GM21786 (cell line): Measurements from ENCODE around the gene GPC6.

Source experiments
- ATAC-seq: cut with Tn5 transposase; IDR thresholded peaks from one replicate; pipeline ENCODE4 v1.9.1; 2021; ENCODE audit not compliant: unreplicated experiment

GPC6 gene

DNA sequence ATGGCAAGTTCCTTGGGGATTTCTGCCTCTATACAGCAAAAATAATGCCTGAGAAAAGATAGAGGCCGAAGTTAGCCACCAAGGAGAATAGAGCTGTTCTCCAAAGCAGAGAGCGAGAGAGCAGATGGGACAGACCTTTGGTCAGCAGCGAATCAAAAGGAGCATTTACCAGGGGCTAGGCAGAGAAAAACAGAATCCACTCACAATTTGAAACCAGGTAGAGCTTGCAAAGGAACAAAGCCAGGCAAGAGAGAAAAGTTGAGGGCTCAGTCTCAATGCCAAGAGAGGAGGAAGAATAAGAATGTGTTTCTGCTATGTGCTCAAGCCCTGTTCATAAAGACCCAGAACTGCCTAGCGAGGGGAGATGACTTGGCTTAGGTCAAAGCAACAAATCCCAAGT is 1140.1 kb downstream of the GPC6 start:
- ATAC-seq: no peak

DNA sequence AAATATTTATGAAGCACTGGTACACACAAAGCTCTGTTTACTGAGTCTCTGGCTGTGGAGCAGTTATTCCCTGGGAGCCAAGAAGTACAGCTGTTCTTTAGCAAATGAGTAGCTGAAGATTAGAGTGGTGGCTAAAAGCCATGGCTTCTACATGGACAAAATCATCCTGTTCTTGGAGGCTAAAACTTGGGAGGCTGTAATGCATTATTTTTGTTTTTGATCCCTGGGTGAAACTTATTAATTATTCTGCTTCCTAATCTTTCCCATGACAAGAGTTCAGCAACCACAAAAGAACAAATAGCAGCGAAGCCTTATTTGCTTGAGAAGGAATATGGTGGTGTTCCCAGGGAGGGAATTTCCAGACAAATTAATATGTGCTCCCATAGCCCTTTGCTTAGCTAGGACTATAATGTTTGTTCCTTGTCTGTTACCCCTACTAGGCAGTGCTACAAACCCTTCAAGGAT is 1143.4 kb downstream of the GPC6 start:
- ATAC-seq: no peak

DNA sequence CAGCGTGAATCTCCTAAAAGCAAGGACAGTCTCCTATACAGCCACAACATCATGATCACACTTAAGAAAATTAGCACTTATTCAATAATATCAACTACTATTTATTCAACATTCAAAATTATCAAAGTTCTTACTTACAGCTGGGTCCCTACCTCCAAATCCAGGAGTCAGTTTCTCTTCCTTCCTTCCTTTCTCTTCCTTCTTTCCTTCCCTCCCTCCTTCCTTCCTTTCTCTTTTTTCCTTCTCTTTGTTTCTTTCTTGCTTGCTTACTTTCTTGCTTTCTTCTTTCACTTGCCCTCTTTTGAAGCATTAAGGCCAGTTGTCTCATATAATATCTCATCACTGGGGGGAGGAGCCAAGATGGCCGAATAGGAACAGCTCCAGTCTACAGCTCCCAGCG is 1145.2 kb downstream of the GPC6 start:
- no peak for ATAC-seq

DNA sequence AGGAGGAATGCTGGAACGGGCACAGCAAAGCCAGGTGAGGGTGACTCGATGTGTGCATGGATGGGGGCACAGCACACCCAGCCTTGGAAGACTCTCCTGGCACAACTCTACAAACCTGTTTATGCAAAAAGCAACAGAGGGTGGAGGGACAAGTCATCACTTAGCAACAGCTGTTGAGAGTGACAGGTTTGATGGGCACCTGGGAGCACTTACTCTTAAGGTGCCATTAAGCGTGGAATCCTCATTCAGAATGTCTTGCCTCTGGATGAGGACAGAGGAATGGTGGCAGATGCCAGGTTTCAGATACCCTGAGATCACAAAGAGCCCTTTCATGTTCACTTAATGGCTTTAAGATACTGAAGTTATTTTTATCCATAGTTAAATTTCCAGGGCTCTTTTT is 1155.9 kb downstream of the GPC6 start:
- ATAC-seq: no peak

DNA sequence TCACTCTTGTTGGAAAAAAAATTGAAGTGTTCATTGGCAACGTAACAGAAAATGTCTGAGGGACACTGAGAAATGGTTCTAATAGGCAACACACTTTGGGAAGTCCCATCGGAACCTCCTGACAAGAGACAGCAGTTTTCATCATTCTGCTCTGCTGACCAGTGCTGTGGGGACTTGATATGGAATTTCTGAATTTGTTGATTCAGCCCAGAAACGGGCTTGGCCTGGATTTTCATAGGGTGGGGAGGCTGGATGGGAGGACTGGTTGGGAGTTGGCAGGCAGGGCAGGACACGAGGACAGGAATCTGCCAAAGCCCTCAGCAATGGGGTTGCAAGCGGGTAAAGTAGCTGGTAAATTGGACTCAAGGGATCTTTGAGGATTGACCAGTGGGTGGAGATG is 1156.4 kb downstream of the GPC6 start:
- ATAC-seq: no peak

DNA sequence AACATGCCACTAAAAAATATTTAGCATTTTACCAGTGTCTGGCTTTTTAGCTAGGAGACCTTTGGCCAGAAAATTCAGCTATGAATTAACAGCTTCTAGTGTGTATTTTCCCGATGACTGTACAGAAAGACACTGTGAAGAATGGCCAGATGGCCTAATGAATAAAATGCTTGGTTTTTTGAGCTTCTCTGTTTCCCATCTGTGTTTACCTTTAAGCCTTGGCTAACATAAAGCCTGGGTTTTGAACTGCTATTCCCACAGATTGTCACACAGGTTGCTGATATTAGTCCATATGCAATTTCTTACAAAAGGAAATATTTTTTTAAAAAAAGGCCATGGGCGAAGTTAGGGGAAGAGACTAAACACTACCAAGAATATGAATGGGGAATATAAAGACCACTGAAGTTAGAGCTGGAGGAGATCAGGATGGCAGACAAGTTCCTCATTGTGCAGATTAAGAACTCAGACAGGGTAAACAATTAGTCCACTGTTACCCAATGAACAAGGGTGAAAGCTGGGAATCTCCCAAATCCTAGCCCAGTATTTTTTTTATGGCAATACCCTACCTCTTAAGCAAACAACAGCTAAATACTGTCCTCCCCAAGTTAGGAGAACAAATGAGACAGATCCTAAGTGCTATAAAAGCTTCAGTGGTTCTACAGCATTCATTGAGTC is 1157.8 kb downstream of the GPC6 start:
- no peak for ATAC-seq

DNA sequence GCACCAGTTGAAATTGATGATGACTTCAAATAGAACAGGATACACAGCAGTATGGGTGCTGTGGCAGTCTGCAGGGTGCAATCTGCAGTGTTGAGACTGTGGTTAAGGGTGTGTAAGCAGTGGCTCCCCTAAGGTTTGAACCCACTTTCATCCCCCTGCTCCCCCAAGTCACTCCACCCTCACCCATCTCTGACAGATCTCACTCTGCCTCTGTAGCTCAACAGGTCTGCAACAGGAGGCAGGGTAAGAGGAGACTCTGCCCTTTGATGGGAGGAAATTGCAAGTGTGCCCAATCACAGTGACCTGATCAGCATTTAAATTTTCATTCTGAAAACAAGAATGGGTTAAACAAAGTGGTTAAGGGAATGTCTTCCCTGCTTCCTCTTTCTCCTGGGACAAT is 1160.4 kb downstream of the GPC6 start:
- ATAC-seq: no peak

DNA sequence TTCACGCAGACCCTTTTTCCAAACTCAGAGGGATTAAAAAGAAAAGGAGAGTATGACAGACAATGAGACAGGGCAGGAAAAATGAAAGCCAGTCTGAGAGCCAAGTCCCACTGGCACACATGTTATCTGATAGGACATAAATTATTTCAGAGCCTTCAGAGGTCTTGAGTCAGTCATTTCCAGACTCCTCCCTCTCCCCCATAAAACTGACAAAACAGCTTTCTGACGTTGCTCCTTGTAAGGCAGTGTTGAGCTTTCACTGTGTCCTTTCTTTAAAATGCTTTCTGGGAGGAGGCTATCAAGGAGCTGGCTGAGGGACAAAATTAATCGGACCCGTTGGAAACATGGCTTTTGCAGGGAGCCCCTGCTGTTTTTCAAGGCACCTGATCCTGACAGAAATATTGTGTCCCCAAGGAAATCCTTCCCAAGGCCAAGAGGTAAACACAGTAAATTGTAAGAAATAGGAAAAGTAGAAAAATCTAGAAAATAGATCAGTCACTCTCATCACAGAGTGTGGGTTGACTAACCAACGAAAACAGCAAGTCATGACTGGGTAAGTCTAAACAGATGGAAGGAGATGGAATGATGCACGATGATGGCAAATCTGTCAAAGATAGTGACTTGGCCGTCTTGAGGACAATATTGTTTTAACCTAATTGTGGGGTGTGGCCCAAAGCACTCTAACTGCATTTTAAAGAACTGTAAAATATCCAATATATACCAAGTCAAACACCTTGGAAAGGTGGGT is 1163.2 kb downstream of the GPC6 start:
- no peak for ATAC-seq

DNA sequence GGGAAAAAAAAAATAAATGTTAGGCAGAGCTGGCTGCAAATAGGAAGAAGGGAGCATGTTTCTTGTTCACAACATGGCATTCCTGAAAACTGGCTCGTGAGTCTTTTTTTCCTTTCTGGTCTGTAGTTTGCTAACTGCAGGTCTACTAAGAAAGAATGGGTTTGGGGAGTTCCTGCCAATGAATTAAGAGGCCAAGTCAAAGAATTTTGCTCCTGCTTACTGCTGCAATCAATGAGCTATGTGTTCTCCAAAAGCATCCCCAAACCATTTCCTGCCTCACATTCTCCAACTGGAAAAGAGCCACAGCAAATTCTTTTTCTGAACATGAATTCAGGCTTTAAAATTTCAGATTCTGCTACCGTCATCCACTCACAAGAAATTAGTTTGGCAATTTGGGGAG is 1164.3 kb downstream of the GPC6 start:
- no peak for ATAC-seq

DNA sequence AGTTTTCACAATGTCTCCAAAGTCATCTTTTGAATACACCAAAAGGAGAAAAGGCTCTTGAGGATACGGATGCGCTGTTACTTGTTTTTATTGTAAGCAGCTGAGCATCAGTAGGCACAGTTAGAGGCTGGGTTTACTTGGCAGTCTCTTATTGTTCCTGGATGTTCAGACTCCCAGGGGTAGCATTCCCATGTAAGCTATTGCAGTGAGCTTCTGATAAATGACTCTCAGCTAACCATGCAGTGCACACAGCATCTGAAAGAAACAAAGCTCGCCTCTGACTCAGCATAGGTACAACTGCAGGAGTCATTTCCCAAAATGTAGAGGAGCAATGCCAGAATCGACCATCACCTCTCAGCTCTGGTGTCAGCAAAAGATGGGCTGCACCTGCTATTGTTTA is 1168.1 kb downstream of the GPC6 start:
- ATAC-seq: no peak

DNA sequence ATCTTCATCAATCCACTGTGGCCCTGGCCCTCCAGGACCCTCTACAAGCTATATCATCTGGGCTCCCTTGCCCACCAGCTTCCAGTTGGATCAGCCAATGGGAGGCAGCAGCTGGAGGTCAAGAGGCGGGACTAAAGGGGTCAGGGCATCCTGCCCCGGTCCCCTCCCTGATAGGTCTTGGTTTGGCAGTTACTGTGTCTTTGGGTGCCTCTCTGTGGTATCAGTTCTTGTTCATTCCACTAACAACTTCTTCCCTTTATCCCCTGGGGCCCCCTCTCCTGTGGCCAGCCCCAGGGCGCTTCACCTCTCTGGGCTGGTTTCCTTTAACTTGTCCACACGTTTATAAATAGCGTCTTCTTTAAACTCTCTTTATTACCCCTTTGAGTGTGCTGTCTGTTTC is 1169.3 kb downstream of the GPC6 start:
- no peak for ATAC-seq

DNA sequence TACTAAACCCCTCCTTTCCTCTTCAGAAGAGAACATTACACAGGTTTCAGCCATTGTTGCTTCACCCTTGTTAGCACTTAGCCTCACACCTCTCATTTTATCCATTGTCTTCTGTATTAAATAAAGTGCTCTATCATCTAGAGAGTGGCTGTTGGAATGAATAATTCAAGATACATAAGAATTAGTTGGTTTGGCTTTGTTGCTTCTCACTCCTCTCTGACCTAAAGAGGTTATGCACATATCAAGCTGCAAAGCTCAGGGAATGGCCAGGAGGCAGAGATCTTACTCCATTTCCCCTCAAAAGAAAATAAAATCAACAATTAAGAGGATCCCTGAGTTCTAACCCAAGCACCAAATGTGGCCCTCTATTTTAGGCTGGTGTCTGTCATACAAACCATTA is 1173.2 kb downstream of the GPC6 start:
- no peak for ATAC-seq

DNA sequence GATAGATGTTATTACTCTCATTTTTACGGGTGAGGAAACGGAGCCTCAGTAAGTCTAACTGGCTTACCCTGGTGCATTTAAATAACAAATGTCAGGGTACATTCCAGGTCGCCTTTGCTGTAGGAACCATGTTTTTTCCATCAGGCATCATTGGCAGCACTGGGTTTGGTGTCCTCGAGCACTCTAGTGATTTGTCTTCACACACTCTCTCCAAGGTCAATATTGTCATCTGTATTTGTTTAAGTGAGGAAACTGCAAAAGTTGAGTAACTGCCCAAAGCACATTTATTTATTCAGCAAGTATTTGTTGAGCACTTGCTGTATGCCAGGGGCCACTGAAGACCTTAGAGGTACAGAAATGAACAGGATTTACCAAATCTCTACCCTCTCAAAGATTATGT is 1174.3 kb downstream of the GPC6 start:
- ATAC-seq: no peak

DNA sequence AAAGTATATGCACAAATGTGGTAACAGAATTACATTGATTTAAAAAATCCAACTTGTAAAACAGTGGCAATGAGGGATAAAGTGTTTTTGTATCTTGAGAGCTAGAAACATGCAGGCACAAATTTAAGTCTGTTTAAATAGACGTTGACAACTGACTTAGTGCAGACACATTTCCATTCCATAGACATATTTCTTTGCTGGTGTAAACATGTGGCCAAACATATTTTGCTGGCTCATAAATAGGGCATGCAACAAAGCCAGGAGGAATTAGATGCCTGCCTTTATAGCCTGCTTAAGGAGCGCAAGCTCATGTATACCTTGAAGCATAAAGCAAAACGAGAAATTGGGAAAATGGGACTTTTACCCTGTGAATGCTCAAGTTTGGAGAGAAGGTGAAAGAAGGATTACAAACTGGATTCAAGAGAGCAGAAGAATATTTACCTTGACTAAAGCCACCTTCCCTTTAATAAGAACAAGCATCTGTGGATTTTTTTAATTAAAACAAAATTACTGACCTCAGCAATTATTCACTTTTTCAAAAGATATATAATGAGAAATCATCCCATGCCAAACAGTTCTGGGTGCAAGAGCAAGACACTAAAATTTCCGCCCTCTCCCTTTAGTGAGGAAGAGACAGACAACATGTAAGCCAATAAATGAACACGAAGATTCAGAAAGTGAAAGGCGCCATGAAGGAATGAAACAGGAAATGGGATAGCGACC is 1181.9 kb downstream of the GPC6 start:
- ATAC-seq: no peak

DNA sequence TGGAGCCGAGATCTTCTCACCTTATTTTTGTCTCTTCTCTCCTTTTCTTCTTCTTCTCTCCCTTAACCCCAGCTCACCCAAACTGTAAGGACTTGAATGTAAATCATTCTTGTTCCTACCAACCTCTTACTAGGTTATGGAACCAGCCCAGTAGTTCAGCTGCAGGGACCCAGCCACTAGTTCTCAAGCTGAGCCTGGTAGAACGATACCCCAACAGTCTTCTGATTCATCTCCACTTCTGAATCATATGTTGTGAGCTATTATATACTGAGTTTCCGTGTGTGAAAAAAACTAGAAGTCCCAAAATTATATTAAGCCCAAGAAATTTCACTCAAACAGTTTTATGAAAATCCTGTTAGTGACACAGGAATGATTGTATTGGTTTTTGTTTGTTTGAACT is 1185.1 kb downstream of the GPC6 start:
- no peak for ATAC-seq

DNA sequence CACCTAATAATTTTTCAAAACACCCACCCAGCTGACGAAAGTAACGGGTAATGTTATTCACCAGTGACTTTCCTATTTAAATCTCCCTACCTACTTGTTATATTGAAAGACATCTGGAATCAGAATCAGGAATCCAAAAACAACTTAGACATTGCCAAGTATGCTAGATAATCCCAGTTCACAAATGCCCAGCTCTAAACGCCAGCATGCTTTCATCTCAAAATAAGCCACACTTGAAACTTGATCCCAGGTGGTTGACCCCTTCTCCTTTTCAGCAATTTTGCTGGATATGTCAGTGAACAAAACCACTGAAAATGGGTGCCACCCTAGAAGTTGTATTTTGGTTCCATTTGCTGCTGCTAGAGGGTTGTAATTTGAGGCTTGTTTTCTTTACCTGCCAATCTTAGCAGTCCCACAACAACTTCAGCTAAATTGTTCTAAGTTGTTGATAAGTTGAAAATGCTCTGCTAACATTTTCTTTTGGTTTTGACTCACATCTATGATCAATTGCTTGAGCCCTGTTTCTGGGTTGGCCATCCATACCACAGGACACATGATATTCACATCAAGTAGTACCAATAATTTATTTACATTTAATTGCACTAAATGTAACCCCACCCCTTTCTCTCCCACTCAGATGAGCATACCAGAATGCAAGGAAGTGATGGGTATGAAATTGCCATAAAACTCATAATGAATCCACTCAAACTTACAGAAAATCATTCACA is 1186.4 kb downstream of the GPC6 start:
- no peak for ATAC-seq

DNA sequence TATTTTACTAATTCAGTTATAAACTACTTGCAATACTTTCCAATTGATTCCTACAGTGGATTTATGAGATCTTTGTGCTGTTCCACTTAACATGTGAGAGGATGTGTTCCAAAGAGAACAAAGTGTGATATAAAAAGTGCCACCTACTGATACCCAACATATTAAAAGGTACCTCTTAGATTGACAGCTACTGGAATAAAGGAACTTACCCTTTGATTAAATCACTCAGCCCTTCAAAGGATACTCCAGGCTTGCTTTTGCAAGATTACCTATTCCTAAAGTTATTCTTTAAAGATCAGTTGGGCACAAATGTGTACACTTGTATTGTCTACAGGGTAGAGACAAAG is 1187.0 kb downstream of the GPC6 start:
- no peak for ATAC-seq

DNA sequence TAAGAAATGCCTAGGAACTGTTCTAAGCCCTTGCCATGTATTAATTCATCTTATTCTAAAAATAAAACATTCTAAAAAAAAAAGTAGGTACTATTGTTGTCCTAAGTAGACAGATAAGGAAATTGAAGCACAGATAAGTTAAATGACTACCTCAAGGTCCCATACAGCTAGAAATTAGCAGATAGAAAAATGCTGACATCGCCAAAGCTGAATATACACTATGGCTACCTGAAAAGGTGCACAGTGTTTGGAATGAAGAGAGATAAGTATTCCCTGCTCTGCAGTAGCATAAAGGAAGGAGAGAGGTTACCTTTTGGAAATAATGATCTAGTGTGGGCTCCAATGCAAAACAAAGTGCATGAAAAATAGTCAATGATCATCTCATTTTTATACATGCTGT is 1187.5 kb downstream of the GPC6 start:
- no peak for ATAC-seq

DNA sequence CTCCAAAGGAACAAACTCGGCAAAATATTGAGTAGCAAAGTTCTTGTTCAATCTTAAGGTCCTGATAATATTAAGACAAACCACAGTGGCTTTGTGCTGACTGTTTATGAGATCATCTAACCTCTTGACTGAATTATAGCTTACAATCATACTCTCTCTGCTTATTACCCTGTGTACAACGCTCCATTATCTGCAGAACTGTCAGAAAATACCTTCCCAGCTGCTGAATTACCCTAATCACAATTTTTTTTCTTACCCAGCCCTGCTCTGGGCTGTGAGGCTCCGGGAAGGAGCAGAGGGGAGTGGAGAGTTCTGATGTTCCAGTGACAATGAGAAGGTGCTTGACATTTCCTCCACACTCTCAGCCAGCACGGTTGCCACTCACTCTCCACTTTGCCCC is 1188.1 kb downstream of the GPC6 start:
- ATAC-seq: no peak

DNA sequence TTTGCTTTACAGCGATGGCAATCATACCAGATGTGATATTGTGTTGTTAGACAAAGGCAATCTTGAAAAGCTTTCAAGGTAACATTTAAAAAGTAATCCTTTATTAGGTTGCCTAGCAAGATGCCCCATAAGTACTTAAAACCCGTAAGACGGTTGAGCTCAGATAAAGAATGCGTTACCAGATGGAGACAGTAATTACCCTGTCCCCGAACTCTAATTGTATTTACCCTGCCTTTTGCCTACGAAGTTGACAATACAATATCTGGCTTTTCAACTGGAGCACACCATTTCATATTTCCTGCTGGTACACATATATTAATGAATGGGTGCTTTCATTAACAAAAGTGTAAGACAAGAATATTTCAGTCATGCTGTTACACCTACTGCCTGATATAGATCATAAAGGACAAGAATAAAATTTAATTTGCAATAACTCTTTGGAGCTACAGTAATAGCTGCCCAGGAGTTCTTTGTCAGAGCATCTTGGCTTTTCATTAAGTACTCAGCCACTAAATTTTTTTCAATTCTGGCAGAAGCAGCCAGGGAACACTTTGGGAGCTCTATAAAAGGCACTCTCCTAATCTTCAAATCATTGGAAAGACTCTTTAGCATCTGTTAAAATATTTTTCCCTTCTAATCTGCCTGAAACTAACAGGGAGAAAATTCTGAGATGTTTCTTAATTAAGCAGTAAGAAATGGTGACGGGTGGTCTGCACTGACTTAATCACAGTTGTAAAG is 1189.1 kb downstream of the GPC6 start:
- ATAC-seq: no peak
